Prostate gland (tissue), 2 donors: ENCODE results near the gene IRGQ.

Source experiments
- CTCF ChIP-seq, 4 experiments: fragments of 200-600 bp in 2 of 4; fragments of 450-650 bp in 2 of 4; sonication (generic) in 2 of 4; IDR thresholded peaks; 1 replicate in 3 of 4; 2 replicates in 1 of 4; pipeline ENCODE4 v1.5.1; 2016 to 2019; ENCODE audit warnings: antibody characterized with exemption in 4 of 4, mild to moderate bottlenecking in 2 of 4, moderate library complexity in 2 of 4
- POLR2A ChIP-seq: fragments of 450-650 bp; IDR thresholded peaks from one replicate; pipeline ENCODE4 v1.6.1; 2016; ENCODE audit warnings: antibody characterized with exemption, mild to moderate bottlenecking
- POLR2AphosphoS5 ChIP-seq: sonication (generic); formaldehyde crosslinking; IDR thresholded peaks from one replicate; pipeline ENCODE4 v1.6.1; 2017; ENCODE audit warnings: antibody characterized with exemption

DNA sequence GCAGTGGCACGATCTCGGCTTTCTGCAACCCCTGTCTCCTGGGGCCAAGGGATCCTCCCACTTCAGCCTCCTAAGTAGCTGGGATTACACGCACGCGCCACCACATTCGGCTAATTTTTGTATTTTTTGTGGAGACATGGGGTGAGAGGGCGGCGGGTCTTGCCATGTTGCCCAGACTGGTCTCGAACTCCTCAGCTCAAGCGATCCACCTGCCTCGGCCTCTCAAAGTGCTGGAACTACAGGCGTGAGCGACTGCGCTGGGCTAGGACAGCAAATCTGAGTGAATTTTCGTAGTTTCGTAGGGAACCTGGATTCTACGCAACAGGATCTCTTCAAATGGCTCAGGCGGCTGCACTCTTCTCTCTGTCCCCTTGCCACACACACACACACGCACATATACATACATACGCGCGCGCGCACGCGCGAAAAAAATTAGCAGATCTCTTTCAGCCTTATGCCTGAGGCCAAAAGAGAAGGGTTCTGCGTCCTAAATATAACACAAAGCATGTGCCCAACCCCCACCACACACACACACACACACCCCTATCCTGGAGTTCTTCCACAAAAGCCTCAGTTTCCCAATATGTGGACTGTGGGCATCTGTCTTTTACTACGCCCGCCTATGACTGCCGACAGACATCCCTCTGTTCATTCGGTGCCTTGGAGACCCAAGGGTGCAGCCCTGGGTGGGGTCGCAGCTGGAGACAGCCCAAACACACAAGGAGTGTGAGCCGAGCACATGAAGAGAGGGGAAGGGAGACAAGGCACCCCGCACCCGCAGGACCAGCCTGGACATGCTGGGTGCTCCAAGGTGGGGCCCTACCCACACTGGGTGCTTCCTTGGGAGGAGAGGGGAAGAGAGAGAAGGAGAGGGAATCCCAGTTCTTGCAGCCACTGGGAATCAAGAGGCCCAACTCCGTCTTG, 19.7 kb downstream of the IRGQ start:
- no peak for TF ChIP-seq CTCF (IDR thresholded peaks at IDR 0.05)
- no peak for TF ChIP-seq POLR2A
- no peak for TF ChIP-seq POLR2AphosphoS5
